Activated T-helper 1 cell treated with Interleukin-2 at 50 U/mL for 16 hours (primary cell): ENCODE results near the gene ING1.

Experiments
- DNase-seq: peaks from one replicate; pipeline ENCODE4 v3.0.0-alpha.2; 2020; ENCODE audit warnings: low read depth

ING1 gene

DNA sequence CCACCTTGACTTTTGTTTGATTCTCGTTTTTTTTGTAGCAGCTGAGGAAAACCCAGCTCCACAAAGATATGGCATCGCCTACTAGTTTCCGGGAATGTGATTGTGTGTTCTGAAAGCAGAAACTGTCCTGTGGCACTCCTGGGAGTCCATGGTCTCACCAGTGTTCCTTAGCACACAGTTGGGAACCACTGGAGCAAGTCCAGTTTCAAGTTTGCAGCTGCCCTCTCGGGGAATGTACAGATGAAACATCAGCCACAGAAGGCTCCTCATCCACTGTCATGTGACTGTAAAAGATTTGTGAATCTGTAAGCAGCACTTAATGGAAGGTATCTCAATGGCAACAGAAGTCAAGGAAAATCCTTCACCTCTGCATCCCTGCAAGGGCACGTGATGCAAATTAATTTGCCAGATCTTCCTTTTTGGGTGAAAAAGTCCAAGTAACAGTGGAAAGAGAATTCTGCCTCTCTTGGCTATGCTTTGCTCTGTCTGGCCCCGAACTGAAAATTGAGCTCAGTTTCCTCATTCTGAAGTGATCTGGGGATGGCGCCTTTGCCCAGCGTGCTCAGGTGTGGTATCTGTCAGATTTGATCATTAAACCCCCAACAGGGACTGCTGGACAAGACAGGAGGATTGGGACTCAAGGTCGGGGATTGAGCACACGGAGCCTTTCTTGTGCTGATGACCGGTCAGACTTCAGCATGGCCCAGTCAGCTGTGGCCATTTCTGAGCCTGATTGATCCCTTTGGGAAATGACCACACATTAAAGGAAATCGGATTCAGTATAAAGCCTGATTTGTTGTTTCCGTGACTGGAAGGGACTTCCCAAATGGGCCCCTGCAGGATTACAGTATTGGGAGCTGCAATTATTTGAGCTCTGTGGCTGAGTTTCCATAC lies 58.8 kb downstream of the ING1 start:
- no peak for DNase-seq
